ENCODE results near the gene PKP4.

DNA sequence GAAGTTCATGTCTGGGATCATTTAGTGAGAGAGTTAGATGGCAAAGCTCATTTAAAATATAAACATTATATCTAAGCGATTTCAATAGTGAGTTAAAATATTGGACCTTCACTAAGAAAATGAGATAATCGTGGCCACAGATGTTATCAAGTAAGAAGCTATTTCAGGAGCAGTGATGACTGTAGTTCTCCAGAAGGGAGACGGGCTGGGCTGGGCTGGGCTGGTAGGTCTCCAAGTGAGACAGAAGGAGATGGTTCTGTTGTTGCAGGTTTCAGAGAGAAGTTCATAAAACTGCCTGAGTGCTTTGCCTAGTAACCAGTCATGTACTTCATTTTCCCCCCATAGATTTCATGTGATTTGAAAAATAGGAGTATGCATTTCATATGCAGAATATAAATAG is 208.2 kb downstream of the PKP4 start:
- TF ChIP-seq, protein P1, sequence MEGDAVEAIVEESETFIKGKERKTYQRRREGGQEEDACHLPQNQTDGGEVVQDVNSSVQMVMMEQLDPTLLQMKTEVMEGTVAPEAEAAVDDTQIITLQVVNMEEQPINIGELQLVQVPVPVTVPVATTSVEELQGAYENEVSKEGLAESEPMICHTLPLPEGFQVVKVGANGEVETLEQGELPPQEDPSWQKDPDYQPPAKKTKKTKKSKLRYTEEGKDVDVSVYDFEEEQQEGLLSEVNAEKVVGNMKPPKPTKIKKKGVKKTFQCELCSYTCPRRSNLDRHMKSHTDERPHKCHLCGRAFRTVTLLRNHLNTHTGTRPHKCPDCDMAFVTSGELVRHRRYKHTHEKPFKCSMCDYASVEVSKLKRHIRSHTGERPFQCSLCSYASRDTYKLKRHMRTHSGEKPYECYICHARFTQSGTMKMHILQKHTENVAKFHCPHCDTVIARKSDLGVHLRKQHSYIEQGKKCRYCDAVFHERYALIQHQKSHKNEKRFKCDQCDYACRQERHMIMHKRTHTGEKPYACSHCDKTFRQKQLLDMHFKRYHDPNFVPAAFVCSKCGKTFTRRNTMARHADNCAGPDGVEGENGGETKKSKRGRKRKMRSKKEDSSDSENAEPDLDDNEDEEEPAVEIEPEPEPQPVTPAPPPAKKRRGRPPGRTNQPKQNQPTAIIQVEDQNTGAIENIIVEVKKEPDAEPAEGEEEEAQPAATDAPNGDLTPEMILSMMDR (IDR thresholded peaks at IDR 0.05) = no peak
- no peak for TF ChIP-seq POLR2A (IDR thresholded peaks at IDR 0.05)
